ENCODE results near the gene RND1. TPM values are rescaled to one million over a fixed set of nuclear protein-coding genes. Genes with fewer than 3 reads are reported as not detected.
"Not testable (repeated sequence)": the region's sequence is repeated elsewhere in the genome, so short reads cannot be mapped to it uniquely, and the experiment has no call there.

Gene RND1
- total and polyA plus RNA-seq, 2 experiments from 2014 or later: 9.3 to 10.4 TPM

GRCh38 chr12:48860236-48860635 is 5.4 kb downstream of the RND1 start:
- Mint-ChIP-seq H3K36me3 (ENCODE audit: low read depth) (peaks cover 48% of the 10 kb centered on the region), H3K4me1 (peaks cover 26% of the 10 kb centered on the region)
- not testable (repeated sequence) for H3K27me3 Mint-ChIP-seq (ENCODE audit: insufficient read depth, low read depth, poor library complexity); H3K9me2 ChIP-seq (ENCODE audit: insufficient read depth); ATAC-seq; H3K27ac ChIP-seq (ENCODE audit: low read depth); H3K9me3 Mint-ChIP-seq; H3K27ac Mint-ChIP-seq; H3K4me3 ChIP-seq; H3K4me3 Mint-ChIP-seq; H2AFZ ChIP-seq; DNase-seq (ENCODE audit: low spot score); H3F3A ChIP-seq (replicated peaks; ENCODE audit: low read depth); H3K4me2 ChIP-seq; H3K27me3 ChIP-seq (ENCODE audit: insufficient read depth)
- peaks cover 13% of the 10 kb centered on the region for H3K79me2 ChIP-seq (replicated peaks; ENCODE audit: insufficient read depth)
- H3K4me1 ChIP-seq (ENCODE audit: insufficient read depth): peaks cover 23% of the 10 kb centered on the region
- peaks cover 19% of the 10 kb centered on the region for H4K20me1 ChIP-seq (replicated peaks; ENCODE audit: insufficient read depth)
- H3K36me3 ChIP-seq (ENCODE audit: insufficient read depth): peaks cover 10% of the 10 kb centered on the region

DNA sequence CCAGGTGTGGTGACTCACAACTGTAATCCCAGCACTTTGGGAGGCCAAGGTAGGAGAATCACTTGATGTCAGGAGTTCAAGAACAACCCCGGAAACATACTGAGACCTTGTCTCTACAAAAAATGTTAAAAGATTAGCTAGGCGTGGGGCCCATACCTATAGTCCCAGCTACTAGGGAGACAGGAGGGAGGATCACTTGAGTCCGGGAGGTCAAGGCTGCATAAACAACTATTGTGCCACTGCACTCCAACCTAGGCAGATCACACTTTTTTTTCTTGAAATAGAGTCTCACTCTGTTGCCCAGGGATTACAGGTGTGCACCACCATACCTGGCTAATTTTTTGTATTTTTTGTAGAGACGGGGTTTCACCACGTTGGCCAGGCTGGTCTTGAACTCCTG is 6.1 kb downstream of the RND1 start:
- H3K27me3 Mint-ChIP-seq (ENCODE audit: insufficient read depth, low read depth, poor library complexity): peaks cover 5% of the 10 kb centered on the region
- H3K27me3 ChIP-seq (ENCODE audit: insufficient read depth): no peaks in the 10 kb centered on the region
- H3K9me3 Mint-ChIP-seq: no peaks in the 10 kb centered on the region
- no peak overlapping the region for H3K4me2 ChIP-seq
- peaks cover 7% of the 10 kb centered on the region for H3K79me2 ChIP-seq (replicated peaks; ENCODE audit: insufficient read depth)
- H3K36me3 Mint-ChIP-seq (ENCODE audit: low read depth): peaks cover 48% of the 10 kb centered on the region
- H2AFZ ChIP-seq: no peak overlapping the region
- peaks cover 13% of the 10 kb centered on the region for H4K20me1 ChIP-seq (replicated peaks; ENCODE audit: insufficient read depth)
- ATAC-seq (no peak), DNase-seq (ENCODE audit: low spot score) (no peak)
- no peaks in the 10 kb centered on the region for H3K9me2 ChIP-seq (ENCODE audit: insufficient read depth)
- no peak overlapping the region for H3K4me3 Mint-ChIP-seq
- H3K4me1 ChIP-seq (ENCODE audit: insufficient read depth): peaks cover 18% of the 10 kb centered on the region
- no peak overlapping the region for H3K27ac ChIP-seq (ENCODE audit: low read depth)
- H3K4me3 ChIP-seq: no peak overlapping the region
- H3K4me1 Mint-ChIP-seq: peaks cover 22% of the 10 kb centered on the region
- no peak overlapping the region for H3K27ac Mint-ChIP-seq
- TF ChIP-seq ZNF114 (CRISPR knock-in tag; IDR thresholded peaks at IDR 0.05) (no peak), STAT1 (IDR thresholded peaks at IDR 0.05; ENCODE audit: unreplicated experiment) (no peak), JUNB (IDR thresholded peaks at IDR 0.05; ENCODE audit: unreplicated experiment) (no peak), CTCF (conservative IDR thresholded peaks at IDR 0.05; ENCODE audit: low read depth in 2 of 2) (no peak), EZH2phosphoT487 (IDR thresholded peaks at IDR 0.05; ENCODE audit: unreplicated experiment) (no peak), NANOG (IDR thresholded peaks at IDR 0.05; ENCODE audit: borderline replicate concordance) (no peak), REST (IDR thresholded peaks at IDR 0.05; ENCODE audit: unreplicated experiment) (no peak), POLR2AphosphoS5 (IDR thresholded peaks at IDR 0.05; ENCODE audit: low read depth) (no peak)
- TF ChIP-seq, protein P1, sequence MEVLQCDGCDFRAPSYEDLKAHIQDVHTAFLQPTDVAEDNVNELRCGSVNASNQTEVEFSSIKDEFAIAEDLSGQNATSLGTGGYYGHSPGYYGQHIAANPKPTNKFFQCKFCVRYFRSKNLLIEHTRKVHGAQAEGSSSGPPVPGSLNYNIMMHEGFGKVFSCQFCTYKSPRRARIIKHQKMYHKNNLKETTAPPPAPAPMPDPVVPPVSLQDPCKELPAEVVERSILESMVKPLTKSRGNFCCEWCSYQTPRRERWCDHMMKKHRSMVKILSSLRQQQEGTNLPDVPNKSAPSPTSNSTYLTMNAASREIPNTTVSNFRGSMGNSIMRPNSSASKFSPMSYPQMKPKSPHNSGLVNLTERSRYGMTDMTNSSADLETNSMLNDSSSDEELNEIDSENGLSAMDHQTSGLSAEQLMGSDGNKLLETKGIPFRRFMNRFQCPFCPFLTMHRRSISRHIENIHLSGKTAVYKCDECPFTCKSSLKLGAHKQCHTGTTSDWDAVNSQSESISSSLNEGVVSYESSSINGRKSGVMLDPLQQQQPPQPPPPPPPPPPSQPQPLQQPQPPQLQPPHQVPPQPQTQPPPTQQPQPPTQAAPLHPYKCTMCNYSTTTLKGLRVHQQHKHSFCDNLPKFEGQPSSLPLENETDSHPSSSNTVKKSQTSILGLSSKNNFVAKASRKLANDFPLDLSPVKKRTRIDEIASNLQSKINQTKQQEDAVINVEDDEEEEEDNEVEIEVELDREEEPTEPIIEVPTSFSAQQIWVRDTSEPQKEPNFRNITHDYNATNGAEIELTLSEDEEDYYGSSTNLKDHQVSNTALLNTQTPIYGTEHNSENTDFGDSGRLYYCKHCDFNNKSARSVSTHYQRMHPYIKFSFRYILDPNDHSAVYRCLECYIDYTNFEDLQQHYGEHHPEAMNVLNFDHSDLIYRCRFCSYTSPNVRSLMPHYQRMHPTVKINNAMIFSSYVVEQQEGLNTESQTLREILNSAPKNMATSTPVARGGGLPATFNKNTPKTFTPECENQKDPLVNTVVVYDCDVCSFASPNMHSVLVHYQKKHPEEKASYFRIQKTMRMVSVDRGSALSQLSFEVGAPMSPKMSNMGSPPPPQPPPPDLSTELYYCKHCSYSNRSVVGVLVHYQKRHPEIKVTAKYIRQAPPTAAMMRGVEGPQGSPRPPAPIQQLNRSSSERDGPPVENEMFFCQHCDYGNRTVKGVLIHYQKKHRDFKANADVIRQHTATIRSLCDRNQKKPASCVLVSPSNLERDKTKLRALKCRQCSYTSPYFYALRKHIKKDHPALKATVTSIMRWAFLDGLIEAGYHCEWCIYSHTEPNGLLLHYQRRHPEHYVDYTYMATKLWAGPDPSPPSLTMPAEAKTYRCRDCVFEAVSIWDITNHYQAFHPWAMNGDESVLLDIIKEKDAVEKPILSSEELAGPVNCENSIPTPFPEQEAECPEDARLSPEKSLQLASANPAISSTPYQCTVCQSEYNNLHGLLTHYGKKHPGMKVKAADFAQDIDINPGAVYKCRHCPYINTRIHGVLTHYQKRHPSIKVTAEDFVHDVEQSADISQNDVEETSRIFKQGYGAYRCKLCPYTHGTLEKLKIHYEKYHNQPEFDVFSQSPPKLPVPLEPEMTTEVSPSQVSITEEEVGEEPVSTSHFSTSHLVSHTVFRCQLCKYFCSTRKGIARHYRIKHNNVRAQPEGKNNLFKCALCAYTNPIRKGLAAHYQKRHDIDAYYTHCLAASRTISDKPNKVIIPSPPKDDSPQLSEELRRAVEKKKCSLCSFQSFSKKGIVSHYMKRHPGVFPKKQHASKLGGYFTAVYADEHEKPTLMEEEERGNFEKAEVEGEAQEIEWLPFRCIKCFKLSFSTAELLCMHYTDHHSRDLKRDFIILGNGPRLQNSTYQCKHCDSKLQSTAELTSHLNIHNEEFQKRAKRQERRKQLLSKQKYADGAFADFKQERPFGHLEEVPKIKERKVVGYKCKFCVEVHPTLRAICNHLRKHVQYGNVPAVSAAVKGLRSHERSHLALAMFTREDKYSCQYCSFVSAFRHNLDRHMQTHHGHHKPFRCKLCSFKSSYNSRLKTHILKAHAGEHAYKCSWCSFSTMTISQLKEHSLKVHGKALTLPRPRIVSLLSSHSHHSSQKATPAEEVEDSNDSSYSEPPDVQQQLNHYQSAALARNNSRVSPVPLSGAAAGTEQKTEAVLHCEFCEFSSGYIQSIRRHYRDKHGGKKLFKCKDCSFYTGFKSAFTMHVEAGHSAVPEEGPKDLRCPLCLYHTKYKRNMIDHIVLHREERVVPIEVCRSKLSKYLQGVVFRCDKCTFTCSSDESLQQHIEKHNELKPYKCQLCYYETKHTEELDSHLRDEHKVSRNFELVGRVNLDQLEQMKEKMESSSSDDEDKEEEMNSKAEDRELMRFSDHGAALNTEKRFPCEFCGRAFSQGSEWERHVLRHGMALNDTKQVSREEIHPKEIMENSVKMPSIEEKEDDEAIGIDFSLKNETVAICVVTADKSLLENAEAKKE (CRISPR knock-in tag; IDR thresholded peaks at IDR 0.05): no peak
- peaks cover 10% of the 10 kb centered on the region for H3K36me3 ChIP-seq (ENCODE audit: insufficient read depth)
- 0 out of 2 replicates have a peak, but pooled peaks cover 3% of the 10 kb centered on the region for H3F3A ChIP-seq (replicated peaks; ENCODE audit: low read depth)
